HG02973 (cell line): ENCODE data around the gene FBN3.

Experiments used
- ATAC-seq: cut with Tn5 transposase; IDR thresholded peaks from one replicate; pipeline ENCODE4 v1.9.1; 2021; ENCODE audit warnings: moderate library complexity; ENCODE audit not compliant: unreplicated experiment

Gene FBN3

DNA sequence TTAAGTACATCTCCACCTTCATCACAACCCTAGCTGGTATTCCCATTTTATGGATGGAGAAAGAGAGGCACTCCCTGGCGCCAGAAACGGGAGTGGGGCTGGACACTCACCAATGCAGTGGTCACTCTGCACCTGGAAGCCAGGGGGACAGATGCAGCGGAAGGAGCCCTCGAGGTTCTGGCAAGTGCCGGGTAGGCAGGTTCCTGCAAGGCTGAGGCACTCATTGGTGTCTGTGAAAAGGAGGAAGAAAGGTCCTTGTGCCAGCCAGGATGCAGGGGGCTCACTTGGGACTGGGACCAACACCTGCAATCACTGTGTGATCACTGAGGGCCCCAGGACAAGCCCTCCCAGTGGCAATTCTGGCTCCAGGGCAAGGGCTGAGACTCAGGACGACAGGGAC lies 55.1 kb downstream of the FBN3 start:
- no peak for ATAC-seq

DNA sequence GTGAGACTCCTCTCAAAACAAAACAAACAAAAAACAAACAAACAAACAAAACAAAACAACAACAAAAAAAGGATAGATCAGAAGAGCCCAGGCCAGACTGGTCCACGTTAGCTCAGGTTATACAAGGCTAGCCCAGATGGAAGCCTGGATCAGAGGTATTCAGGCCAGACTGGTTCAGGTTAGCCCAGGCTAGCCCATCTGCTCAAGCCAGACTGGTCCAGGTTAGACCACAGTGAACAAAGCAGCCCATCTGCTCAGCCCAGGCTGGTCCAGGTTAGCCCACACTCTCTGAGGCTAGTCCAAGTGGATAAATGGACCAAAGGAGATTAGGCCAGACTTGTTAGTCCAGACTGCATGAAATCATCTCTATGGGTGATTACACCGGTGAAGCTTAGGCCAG lies 55.7 kb downstream of the FBN3 start:
- ATAC-seq, result no peak

GRCh38 chr19:8090950-8091349 lies 58.4 kb downstream of the FBN3 start:
- ATAC-seq, result no peak

DNA sequence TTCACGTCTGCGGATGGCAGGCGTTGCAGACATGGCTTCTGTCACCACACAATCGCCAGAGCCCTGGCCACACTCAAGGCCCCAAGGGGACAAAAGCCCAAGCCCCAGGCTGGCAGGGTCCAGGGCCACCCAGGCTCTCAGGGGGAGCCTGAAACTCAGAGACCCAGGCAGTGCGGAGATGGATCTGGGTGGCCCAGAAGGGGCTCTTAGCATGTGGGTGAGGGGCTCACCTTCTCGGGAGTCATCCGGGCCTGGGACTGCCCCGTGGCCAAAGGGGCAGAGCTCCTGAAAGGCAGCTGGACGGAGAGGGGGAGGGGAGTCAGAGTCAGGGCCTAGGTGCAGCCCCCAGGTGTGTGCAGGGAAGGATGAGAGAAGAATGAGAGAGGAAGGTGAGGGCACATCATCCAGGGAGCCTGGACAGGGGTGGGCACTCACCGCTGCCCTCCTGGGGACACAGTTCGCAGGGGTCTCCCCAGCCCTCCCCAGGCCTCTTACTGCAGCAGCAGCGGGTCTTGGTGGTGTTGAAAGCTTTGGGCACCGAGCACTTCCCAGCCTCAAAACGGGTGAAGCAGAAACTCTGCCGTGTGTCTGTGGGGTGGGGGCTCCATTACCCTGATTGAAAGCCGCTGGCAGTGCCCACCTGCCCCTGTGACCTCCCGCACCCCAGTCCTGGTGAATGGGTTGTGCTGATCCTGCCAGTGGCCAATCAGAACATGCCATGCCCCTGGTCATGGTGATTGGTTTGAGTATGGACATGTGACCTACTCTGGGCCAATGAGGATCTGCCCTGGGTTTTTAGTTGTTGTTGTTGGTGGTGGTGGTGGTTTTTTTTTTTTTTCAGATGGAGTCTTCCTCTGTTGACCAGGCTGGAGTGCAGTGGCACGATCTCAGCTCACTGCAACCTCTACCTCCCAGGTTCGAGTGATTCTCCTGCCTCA lies 59.5 kb downstream of the FBN3 start:
- ATAC-seq, result no peak

GRCh38 chr19:8088752-8089663 lies 60.4 kb downstream of the FBN3 start:
- ATAC-seq, result no peak

DNA sequence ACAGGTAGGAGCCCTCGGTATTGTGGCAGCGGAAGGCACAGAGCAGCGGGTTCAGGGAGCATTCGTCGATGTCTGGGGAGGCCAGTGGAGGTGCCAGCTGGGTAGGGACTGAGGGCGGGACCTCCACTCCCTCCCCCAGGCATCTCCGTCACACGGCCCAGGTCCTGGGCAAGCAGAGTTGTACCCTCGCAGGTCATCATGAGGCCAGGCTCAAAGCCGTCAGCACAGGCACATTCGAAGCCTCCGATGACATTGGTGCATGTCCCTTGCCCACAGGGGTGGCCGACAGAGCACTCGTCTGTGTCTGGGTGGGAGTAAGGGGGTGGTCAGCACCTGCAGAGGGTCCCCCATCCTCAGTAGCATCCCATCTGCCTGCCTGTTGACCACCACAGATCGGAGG lies 61.5 kb downstream of the FBN3 start:
- no peak for ATAC-seq

DNA sequence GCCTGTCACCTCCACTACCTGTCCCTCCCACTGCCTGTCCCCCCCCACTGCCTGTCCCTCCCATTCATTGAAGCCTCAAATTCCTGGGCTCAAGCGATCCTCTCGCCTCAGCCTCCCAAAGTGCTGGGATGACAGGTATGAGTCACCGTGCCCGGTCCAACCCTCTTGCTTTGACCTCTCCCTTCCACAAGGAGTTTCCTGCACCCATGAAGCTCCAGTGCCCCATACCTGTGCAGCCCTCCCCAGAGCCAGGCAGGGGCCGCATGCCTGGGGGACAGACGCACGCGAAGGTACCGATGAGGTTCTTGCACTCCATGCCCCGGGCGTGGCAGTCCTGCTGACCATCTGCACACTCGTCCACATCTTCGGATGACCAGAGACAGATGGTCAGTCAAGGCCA lies 62.5 kb downstream of the FBN3 start:
- no peak for ATAC-seq

DNA sequence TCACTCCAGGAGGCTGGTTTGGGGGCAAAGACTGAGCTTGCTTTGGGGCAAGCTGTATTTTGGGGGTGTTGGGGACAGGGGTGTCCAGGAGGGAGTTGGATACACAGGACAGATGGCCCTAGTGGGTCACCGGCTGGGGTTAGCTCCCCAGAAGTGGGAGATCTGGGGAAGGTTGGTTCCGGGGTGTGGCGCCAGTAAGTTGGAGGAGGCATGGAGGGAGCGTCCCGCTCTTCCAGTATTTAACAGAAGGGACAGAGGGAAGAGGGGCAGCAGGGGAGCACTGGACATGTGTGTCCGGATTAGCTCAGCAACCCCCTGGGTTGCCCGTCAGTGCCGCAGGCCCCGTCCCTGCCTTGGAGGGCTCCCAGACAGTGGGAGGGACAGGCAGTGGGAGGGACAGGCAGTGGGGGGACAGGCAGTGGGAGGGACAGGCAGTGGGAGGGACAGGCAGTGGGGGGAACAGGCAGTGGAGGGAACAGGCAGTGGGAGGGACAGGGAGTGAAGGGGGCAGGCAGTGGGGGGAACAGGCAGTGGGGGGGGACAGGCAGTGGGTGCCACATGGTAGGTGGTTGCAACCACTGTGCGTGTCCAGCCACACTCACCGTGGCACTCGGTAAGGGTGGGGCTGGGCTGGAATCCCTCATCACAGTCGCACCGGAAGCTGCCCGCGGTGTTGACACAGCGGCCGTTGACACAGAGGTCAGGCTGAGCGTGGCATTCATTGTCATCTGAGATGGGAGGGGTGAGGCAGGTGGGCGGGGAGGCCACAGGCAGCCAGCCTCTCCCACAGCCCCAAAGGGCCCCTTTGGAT lies 63.6 kb downstream of the FBN3 start:
- no peak for ATAC-seq

DNA sequence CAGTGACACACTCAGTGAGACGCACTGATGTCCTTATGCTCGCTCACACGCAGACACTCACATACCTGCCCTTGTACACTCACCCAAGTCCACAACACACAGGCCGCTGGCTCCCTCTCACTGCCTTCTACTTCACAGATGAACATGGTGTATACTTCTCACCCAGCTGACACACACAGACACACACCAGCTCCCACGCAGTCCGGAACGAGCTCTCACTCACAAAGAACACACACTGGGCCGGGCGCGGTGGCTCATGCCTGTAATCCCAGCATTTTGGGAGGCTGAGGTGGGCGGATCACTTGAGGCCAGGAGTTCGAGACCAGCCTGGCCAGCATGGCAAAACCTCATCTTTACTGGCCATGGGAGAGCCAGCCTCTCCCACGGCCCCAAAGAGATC lies 65.2 kb downstream of the FBN3 start:
- no peak for ATAC-seq

DNA sequence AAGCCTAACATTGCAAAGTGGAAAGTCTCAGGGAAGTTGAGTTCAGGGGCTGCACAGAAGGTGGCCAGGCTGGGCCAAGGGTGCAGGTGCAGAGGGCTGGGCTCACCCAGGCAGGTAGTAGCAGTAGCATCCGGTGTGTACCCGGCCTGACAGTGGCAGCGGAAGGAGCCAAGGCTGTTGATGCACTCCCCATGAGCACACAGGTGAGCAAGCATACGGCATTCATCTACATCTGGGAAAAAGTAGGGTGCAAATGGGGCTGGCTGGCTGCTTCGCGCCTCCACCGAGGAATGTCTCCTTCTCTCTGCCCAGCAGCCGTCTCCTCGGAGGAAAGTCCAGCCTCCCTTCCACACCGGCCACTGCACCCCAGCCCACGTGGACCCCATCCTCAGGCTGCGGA lies 66.3 kb downstream of the FBN3 start:
- ATAC-seq, result no peak

GRCh38 chr19:8081569-8082550 lies 67.5 kb downstream of the FBN3 start:
- no peak for ATAC-seq

GRCh38 chr19:8080832-8081231 lies 68.6 kb downstream of the FBN3 start:
- ATAC-seq, result no peak

DNA sequence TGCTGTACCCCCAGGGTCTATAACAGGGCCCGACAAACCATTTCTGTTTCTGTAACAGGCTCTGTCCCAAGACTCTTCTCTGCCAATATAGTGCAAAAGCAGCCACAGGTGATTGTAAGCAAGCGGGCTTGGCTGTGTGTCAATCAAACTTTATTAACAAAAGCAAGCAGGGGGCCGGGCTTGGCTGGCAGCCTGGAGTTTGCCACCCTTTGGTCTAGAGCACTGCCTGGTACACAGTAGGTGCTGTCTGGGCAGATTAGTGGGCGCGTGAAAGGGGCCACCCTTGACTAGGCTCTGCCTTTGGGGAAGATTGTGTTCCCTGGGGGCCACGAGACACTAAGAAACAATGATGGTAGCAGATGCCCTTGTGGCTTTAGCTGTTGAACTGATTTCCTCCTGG lies 69.4 kb downstream of the FBN3 start:
- ATAC-seq, result no peak

GRCh38 chr19:8075158-8076074 lies 74.0 kb downstream of the FBN3 start:
- no peak for ATAC-seq

DNA sequence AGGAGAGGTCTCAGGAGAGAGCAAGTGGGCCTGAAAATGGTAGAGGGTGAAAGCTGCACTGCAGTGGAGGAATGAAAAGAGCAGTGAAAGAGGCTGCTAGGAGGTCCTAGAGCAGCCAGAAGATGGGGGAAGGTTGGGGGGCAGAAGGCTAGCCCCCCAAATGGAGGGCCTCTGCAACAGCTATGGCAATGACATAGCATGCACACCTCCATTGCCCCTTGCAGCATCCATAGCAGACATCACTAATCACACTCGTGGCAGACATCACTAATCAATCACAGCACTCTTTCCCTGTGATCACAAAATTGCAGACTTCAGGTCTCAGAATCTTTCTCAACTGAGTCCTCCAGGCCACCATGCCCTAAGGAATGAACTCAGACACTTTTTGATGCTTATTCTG lies 74.9 kb downstream of the FBN3 start:
- ATAC-seq, result no peak

DNA sequence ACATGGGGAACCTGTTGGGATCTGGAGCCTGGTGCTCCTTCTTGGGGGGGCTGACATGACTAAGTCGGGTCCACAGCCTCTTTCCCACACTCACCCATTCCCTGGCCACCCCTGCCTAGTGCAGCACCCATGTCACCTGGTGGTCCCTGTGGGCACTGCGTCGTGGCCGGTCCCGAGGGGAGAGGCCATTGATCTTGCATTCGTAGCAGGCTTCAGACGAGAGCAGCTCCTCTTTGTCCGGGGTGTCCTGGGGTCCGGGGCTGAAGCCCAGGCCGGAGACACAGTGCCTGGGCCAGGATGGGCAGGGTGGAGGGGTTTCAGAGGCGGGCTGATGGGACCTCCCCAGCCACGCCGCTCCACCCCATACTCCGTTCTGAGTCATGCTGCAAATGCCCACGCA lies 77.5 kb downstream of the FBN3 start:
- no peak for ATAC-seq

GRCh38 chr19:8069096-8069973 lies 80.1 kb downstream of the FBN3 start:
- ATAC-seq, result no peak

DNA sequence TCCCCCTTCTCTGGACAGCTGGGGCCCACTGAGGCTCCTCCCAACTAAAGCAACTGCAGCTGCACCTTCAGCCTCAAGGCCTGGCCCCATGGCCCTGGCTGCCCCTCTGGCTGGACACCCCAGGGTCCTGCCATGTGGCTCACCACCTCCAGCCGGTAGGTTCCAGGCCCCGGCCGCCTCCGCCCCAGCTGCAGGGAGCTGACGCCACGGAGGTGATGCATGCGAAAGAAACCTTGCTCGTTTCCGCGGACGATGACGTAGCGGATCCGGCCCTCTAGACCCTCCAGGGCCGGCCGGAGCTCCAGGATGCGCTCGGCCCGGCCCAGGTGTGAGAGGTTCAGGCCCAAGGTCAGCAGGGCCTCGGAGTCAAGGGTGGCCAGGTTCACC lies 83.5 kb downstream of the FBN3 start:
- no peak for ATAC-seq
